Measurements from ENCODE around the gene CUEDC1.

CUEDC1 gene

DNA sequence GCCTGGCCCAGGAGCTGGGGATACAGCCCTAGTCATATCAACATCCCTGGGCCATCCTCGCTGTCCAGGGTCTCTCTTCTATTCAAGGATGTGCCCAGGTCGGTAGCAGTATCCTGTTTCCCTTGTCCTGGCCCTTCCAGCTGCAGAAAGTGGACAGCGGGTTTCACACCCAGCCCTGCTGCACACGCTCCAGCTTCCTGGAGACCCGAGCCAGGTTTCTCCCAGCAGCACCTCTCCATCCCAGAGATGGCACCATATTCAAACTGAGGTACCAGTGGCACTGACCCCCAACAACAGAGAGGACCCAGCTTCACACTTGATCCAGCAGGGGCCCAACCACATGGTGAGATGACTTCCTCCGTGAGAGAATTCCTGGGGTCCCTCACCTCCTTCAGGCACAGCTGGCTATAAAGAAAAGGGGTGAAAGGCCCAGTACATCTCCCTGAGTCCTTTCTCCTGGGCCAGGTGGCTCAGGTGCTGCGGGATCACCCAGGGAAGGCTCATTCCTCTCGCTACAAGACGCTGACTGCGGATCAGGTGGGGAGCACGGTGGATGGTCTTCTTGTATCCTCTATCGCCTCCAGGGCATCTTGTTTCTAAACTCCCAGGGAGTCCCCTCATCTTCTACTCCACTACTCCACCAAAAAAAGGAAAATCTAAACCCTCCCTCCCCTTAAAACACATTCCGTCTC lies 1.4 kb downstream of the CUEDC1 start:
- Mint-ChIP-seq H3K4me3 (peak overlapping the region; percentile 64 to 73), H3K4me1 (peaks cover 64% of the 10 kb centered on the region), H3K27me3 (peaks cover 59% of the 10 kb centered on the region), H3K27ac (no peak overlapping the region), H3K9me3 (no peaks in the 10 kb centered on the region)
- no peak for DNase-seq
- no peak for ATAC-seq

DNA sequence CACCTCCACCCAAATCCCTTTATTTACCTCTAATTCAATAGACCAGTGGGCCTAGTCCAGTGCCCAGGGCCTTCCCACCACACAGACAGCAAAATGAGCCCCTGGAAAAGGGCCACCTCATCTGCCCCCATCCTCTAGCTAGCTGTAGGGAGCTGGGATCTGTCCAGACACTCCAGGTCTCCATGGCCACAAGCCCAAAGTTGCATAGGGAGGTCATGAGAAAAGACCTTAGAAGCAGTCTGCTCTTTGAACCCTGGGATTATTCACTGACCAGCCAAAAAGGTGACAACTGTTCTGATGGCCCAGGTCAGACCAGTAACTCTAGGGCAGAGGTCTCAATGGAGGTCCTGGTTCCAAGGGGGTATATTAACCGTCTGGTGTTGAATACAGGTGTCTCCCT lies 2.0 kb downstream of the CUEDC1 start:
- ATAC-seq (no peak), DNase-seq (no peak)
- H3K27me3 Mint-ChIP-seq = peaks cover 54% of the 10 kb centered on the region
- no peak overlapping the region for H3K27ac Mint-ChIP-seq
- no peak overlapping the region for H3K4me3 Mint-ChIP-seq
- H3K9me3 Mint-ChIP-seq = no peaks in the 10 kb centered on the region
- H3K4me1 Mint-ChIP-seq = peaks cover 71% of the 10 kb centered on the region

DNA sequence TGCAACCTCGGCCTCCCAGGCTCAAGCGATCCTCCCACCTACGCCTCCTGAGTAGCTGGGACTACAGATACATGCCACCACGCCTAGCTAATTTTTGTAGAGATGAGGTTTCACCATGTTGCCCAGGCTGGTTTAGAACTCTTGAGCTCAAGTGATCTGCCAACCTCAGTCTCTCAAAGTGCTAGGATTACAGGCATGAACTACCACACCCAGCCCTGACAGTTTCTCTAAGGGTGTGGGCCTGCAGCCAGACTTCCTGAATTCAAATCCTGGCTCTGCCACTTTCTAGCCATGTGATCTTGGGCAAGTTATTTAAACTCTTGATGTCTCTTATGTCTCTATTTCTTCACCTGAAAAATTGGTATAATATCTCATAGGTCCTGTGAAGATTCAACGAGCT lies 5.6 kb downstream of the CUEDC1 start:
- Mint-ChIP-seq H3K9me3 (no peaks in the 10 kb centered on the region), H3K27me3 (peaks cover 37% of the 10 kb centered on the region), H3K4me1 (peaks cover 63% of the 10 kb centered on the region), H3K27ac (no peak overlapping the region), H3K4me3 (no peak overlapping the region)
- DNase-seq (no peak), ATAC-seq (no peak)

DNA sequence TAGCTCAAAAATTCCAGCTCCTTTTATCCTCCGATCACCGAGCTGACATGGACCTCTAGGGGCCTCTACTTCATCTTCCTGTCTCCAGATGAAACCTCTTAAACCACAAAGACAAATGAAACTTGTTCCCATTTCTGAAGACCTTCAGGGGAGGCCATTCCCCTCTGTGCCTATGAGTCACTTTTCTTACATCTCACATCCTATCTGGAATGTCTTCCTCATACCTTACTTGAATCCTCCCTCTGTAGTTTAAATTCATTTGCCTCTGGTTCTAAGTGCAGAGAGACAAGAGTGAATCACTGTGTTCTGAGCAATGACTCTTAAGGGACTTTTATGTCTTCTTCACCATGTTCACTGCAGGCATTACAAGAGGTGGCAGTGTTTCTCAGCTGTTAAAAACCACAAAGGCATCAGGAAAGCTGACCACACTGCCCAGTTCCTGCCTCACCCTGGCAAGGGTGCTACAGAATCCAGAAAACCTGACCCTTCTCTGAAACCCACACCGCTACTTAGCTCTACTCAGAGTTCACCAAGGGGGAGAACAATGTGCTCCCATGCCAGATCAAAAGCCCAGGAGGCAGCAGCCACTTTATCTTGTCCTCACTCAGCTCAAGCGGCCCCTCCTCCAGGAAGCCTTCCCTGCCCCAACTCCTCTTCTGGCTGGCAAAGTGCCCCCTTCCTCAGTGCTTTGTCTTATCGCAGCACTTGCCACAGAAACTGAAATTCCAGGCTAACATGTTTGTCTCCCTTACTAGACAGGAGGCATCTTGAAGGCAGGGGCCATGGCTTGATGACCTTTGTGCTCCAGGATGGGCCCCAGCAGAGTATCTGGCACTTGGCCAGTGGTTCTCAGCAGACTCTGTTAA lies 6.4 kb downstream of the CUEDC1 start:
- H3K27ac Mint-ChIP-seq = peak overlapping the region in 1 of 2 donors; percentile 55
- peaks cover 57% of the 10 kb centered on the region for H3K4me1 Mint-ChIP-seq
- ATAC-seq = peak; percentile 69
- no peaks in the 10 kb centered on the region for H3K9me3 Mint-ChIP-seq
- DNase-seq = no peak
- H3K4me3 Mint-ChIP-seq = no peak overlapping the region
- H3K27me3 Mint-ChIP-seq = peaks cover 29% of the 10 kb centered on the region

DNA sequence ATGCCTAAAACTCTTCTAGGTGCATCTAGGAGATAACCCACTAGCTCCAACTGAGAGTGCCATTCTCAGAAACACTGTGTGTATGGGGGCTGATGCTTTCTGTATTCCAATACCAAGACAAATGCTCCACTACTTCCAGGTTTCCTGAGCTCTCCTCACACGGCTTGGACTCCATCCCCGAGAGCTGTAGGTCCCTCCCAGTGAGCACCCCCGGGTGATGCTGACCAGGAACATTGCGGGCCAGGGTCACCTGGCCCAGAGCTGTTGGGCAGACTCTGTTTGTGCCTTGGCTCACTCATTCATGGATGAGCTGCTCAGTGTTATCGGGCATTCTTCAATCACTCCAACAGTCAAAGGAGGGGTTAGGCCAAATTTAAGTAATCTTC lies 7.0 kb downstream of the CUEDC1 start:
- H3K9me3 Mint-ChIP-seq = no peaks in the 10 kb centered on the region
- DNase-seq (no peak), ATAC-seq (no peak)
- H3K4me3 Mint-ChIP-seq = no peak overlapping the region
- peaks cover 55% of the 10 kb centered on the region for H3K4me1 Mint-ChIP-seq
- H3K27ac Mint-ChIP-seq = peak overlapping the region in 1 of 2 donors; percentile 55
- H3K27me3 Mint-ChIP-seq = peaks cover 23% of the 10 kb centered on the region

DNA sequence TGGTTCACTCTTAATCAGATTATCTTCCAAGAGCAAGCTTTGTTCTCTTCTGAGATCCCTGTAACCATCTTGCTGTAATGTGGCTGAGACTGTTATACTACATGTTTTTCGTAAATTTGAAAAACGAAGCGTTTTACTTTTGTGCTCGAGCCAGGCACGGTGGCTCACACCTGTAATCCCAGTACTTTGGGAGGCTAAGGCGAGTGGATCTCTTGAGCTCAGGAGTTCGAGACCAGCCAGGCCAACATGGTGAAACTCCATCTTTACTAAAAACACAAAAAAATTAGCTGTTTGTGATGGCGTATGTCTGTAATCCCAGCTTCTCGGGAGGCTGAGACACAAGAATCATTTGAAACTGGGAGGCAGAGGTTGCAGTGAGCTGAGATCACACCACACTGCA lies 7.8 kb downstream of the CUEDC1 start:
- Mint-ChIP-seq H3K9me3 (no peaks in the 10 kb centered on the region), H3K27me3 (peaks cover 15% of the 10 kb centered on the region), H3K27ac (no peak overlapping the region), H3K4me1 (peaks cover 47% of the 10 kb centered on the region), H3K4me3 (peak overlapping the region in 1 of 2 donors; percentile 10)
- ATAC-seq = no peak
- no peak for DNase-seq

DNA sequence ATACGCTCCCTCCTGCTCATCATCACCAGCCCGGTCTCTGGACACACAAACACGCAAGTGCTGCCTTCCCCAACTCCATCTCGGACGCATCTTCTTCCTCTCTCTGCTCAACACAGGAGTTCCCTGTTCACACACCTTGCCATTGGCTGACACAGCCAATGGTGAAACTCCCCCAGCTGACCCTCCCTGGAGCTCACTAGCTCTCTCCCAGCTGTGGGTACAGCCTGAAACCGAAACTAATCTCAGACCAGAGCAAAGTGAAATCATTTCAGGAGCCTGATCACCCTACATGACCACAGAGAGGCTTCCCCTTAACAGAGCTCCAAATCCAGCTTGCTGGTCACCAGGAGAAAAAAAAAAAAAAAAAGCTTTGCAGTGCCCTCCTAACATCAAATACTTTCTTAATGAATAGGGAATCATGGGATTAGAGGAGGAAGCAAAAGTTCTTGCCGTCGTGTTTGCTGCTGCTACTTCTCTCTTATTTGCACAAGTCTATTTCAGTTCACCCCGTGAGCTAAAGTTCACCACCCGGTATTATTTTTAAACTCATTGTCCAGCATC lies 8.3 kb downstream of the CUEDC1 start:
- DNase-seq = peak; percentile 27 to 53
- ATAC-seq = peak; percentile 94
- Mint-ChIP-seq H3K4me1 (peaks cover 47% of the 10 kb centered on the region), H3K9me3 (no peaks in the 10 kb centered on the region), H3K4me3 (peak overlapping the region; percentile 24 to 58), H3K27me3 (peaks cover 14% of the 10 kb centered on the region), H3K27ac (no peak overlapping the region)

DNA sequence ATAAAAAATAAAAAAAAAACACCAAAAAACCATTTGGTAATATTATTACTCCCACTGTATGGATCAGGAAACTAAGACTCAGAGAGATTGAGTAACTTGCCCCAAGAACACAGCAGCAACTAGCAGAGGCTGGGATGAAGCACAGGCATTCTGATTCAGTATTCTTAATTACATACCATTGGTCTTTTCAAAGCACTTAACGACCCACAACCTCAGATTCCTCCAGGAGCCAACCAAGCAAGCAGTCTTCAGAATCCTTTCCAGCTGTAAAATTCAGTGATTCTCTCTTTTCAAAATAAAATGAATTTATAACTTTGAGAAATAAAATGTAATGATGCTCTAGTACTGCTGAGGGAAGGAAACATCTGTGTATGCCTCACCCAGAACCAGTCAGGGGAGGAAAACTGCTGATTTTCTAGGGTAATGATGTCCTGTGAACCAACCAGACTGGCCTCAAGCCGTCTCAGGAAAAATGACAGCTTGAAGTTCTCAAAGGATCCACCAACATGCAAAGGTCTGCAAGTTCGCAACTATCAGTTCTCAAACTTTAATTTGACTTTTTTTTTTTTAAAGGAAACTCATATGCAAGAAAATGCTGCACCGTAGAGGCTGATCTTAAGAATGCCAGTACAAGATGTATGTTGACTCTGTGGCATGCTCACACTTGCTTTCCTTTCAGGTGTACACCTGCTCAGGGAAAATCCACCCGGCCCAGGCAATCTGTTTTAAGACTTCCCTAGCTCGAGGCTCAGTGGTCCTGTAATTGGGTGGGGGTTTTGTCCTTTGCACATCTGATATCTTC lies 9.0 kb downstream of the CUEDC1 start:
- no peaks in the 10 kb centered on the region for H3K9me3 Mint-ChIP-seq
- peaks cover 49% of the 10 kb centered on the region for H3K4me1 Mint-ChIP-seq
- peak overlapping the region in 1 of 2 donors; percentile 58 for H3K4me3 Mint-ChIP-seq
- H3K27ac Mint-ChIP-seq = no peak overlapping the region
- ATAC-seq (peak; percentile 18), DNase-seq (no peak)
- H3K27me3 Mint-ChIP-seq = peaks cover 20% of the 10 kb centered on the region

DNA sequence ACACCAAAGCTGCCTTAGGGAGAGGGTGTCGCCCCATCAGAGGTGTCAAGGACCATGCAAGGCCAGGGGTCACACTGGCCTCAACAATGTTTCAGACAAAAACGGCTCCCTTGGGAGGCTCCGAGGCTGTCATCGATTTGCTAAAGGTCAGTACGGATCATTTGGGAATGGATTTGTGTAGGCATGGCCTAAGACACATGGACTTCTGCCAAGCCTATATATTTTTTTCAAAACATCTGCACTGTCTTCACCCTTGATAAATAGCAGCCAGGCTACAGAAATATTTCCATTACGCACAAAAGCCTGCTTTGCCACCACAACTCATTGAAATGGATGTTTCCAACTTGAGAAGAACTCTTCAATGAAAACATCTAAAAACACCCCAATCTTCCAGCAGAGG lies 10.3 kb downstream of the CUEDC1 start:
- H3K27me3 Mint-ChIP-seq = peaks cover 28% of the 10 kb centered on the region
- ATAC-seq = no peak
- H3K4me1 Mint-ChIP-seq = peaks cover 51% of the 10 kb centered on the region
- no peaks in the 10 kb centered on the region for H3K9me3 Mint-ChIP-seq
- H3K27ac Mint-ChIP-seq = no peak overlapping the region
- no peak overlapping the region for H3K4me3 Mint-ChIP-seq
- DNase-seq = no peak

DNA sequence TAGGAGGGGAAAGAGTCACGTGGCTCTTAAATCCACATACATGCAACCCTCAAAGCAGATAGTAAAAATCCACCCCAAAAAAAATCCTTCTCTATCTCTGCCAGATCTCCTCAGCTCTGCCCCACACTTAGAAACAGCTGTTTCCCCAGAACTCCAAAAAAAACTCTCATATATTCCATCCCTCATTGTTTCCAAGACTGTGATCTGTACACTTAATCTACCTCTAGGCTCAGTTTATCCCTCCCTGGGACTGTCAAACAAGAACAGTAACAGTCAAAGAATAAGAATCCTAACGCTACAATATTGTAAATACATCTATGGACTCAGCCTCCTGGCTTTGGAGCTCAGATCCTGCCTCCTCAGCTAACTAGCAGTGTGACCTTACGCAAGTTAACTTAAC lies 11.6 kb downstream of the CUEDC1 start:
- no peak for DNase-seq
- Mint-ChIP-seq H3K4me3 (no peak overlapping the region), H3K4me1 (peaks cover 47% of the 10 kb centered on the region), H3K27me3 (peaks cover 35% of the 10 kb centered on the region), H3K9me3 (no peaks in the 10 kb centered on the region), H3K27ac (no peak overlapping the region)
- no peak for ATAC-seq

DNA sequence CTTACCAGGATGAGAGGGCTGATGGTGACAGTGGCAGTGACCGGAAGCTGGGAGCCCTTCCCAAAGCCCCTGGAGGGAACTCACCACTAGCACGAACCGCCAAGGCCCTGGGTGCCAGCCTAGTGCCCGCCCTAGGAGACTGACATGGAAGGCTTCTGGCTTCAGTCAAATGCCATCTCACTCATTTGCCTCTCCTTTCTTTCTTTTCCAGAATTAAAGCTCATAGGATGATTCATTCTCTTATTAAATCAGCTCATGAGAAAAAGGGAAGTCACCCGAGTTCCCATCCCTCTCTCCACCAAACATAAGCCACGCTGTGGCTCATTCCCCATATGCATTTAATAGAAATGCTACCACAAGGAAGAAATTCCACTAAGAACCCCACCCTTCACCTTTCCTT lies 12.1 kb downstream of the CUEDC1 start:
- H3K27ac Mint-ChIP-seq = no peak overlapping the region
- H3K27me3 Mint-ChIP-seq = peaks cover 40% of the 10 kb centered on the region

DNA sequence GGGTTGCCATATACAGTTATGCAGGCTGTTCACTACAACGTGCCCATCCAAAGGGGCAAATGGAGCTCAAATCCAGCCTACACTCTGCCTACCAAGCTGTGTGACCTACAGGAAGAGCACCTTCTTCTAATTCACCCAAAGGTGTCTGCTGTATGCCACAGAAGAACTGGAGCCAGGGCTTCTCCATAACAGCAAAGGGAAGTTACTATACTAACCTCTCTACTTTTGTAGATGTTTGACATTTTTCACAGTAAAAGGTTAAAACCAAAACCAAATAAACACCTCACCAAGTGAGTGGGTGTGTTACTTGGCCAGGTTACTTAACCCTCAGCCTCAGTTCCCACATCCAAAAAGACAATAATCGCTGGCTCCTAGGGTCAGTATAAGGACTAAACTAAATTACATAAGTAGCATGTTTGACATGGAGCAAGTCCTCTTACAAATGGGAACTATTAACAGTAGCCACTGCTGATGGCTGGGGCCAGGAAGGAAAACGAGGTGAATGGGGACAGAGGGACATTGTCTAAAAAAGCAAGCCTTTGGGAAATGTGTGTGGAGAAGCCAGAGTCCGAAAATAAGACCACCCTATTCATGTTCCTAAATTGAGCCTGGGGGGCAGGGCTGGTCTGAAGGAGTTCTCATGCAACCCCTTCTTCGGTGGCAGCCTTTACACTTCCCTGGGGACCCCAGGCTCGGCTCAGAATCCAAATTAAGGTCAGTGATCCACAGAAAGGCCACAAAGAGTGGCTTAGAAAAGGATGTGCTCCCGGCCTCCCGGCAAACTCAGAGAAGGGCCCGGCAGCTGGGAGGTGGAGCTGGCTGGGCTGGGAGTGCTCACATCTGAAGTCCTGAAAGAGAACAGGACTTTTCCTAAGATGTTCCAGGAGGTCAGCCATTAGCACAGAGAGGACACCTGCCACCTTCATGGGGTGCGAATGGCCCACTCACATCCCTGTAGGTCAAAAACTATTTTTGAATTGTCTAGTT lies 13.5 kb downstream of the CUEDC1 start:
- no peak overlapping the region for H3K4me3 Mint-ChIP-seq
- H3K9me3 Mint-ChIP-seq = no peaks in the 10 kb centered on the region
- H3K27ac Mint-ChIP-seq = peak overlapping the region in 1 of 2 donors; percentile 62
- H3K4me1 Mint-ChIP-seq = peaks cover 32% of the 10 kb centered on the region
- peaks cover 35% of the 10 kb centered on the region for H3K27me3 Mint-ChIP-seq
- DNase-seq (no peak), ATAC-seq (no peak)

More for the DNA sequence above, 12.1 kb downstream of the CUEDC1 start:
- ATAC-seq = no peak
- Mint-ChIP-seq H3K9me3 (no peaks in the 10 kb centered on the region), H3K4me1 (peaks cover 42% of the 10 kb centered on the region), H3K4me3 (no peak overlapping the region)
- no peak for DNase-seq

DNA sequence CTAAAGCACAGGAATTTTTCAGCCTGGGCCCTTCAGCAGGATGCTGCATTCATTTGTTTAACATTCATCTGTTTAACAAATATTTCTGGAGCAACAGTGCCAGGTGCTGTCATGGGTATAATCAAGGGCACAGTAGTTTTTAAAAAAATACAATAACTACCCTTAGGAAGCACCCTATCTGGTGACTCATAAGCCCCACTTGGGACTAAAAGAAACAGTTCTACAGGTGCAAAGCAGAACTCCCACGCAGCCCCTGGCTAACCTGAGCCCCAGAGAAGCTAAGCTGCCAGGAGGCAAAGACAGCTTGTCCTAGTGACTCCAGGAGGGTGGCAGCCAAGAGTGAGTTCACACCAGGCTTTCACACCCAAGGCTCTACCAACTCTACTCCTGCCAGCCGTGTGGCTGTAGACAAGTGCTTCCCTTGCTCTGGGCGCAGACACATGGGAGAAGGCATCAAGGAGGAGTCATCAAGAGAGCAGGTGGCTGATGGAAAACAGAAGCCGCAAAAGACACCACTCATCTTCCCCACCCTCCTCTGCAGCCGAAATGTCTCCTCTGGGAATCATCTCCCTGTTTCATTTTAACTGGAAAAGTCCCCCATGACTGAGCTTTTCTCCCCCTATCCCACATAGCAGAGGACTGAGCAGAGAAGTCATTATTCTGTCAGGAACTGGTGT lies 14.4 kb downstream of the CUEDC1 start:
- Mint-ChIP-seq H3K9me3 (no peaks in the 10 kb centered on the region), H3K4me3 (peak overlapping the region in 1 of 2 donors; percentile 8), H3K4me1 (peaks cover 27% of the 10 kb centered on the region), H3K27me3 (peaks cover 30% of the 10 kb centered on the region), H3K27ac (no peak overlapping the region)
- ATAC-seq (peak; percentile 40), DNase-seq (no peak)

DNA sequence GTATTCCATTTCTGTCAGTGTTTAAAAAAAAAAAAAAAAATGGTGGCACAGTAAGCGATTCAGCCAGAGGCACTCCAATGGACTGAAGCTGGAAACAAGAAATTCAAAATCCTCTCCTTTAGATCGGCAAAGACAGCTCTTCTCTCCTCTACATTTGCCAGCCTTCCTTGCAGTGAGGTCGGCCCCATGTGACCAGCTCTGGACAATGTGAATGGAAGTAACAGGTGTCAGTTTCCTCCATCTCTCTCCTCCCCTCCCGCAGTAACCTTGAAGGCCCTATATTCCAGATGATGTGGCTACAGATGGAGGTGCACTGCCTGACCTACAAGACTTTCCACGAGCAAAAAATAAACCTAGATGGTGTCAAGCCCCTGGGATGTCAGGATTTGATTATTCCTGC lies 15.0 kb downstream of the CUEDC1 start:
- DNase-seq = no peak
- Mint-ChIP-seq H3K4me1 (peaks cover 27% of the 10 kb centered on the region), H3K9me3 (no peaks in the 10 kb centered on the region), H3K4me3 (no peak overlapping the region), H3K27me3 (peaks cover 30% of the 10 kb centered on the region), H3K27ac (no peak overlapping the region)
- no peak for ATAC-seq
